Endothelial cell of umbilical vein (primary cell): Measurements from ENCODE around the gene NR2C2. TPM values are rescaled to one million over a fixed set of nuclear protein-coding genes. Genes with fewer than 3 reads are reported as not detected.
A peak's percentile ranks its signal among the peaks of the same experiment; 100 is the strongest.

Experiments used
- BruUV-seq: library from RNA; stranded (reverse); fragments of 400-500 nt; replicated peaks from 2 replicates; lab custom pipeline; 2021; lab: Mats Ljungman, UMichigan
- CTCF ChIA-PET: fragments of 300-600, 350-600 bp; sonication (Branson Sonifier 250); formaldehyde crosslinking; loops from one replicate; lab custom pipeline; 2021; ENCODE audit warnings: antibody characterized with exemption, inconsistent platforms; lab: Charles Lee
- POLR2A ChIA-PET: fragments of 300-600, 350-600 bp; sonication (Branson Sonifier 250); formaldehyde crosslinking; loops from one replicate; lab custom pipeline; 2021; ENCODE audit warnings: antibody characterized with exemption, inconsistent platforms; lab: Charles Lee
- DNase-seq: peaks from one replicate; pipeline ENCODE4 v3.0.0-alpha.2; 2011; ENCODE audit warnings: low read depth, low spot score
- FAIRE-seq: peaks from 2 replicates; lab custom pipeline; 2011; peaks lifted over from hg19 to GRCh38; lab: Jason Lieb, UNC
- H2AFZ ChIP-seq: 2 replicates; pipeline ENCODE4 v1.6.0; 2012; ENCODE audit warnings: low read depth, low read length, control low read depth, inconsistent platforms
- H3K27ac ChIP-seq: 2 replicates; pipeline ENCODE4 v1.5.1; 2011; ENCODE audit warnings: low read depth, mild to moderate bottlenecking, control low read depth, low read length, moderate library complexity; ENCODE audit not compliant: insufficient read depth
- H3K27me3 ChIP-seq, 2 experiments: 2 replicates each; pipeline versions ENCODE4 v1.6.0 to v1.6.1; 2011; ENCODE audit warnings: low read length in 2 of 2, mixed read lengths in 1 of 2; ENCODE audit not compliant: control insufficient read depth in 2 of 2, insufficient read depth in 2 of 2
- H3K36me3 ChIP-seq, 2 experiments: 2 replicates in 1 of 2; 3 replicates in 1 of 2; pipeline ENCODE4 v1.5.1; 2011; ENCODE audit warnings: low read length in 2 of 2, mild to moderate bottlenecking in 1 of 2, moderate library complexity in 1 of 2; ENCODE audit not compliant: control insufficient read depth in 2 of 2, insufficient read depth in 2 of 2; ENCODE audit errors: extremely low read depth in 1 of 2
- H3K4me1 ChIP-seq: 3 replicates; pipeline ENCODE4 v1.5.1; 2011; ENCODE audit warnings: mild to moderate bottlenecking, low read length; ENCODE audit not compliant: control insufficient read depth, insufficient read depth; ENCODE audit errors: extremely low read depth
- H3K4me2 ChIP-seq: 2 replicates; pipeline ENCODE4 v1.6.1; 2011; ENCODE audit warnings: low read length, control low read depth, mixed read lengths; ENCODE audit not compliant: insufficient read depth
- H3K4me3 ChIP-seq, 3 experiments: fragments of 200-600 bp in 1 of 3; sonication (generic), shearing (Covaris generic) in 1 of 3; replicated peaks in 1 of 3; 2 replicates each; pipeline ENCODE4 v1.5.1; 2011 to 2016; ENCODE audit warnings: control low read depth in 3 of 3, low read length in 3 of 3, mild to moderate bottlenecking in 2 of 3, inconsistent platforms in 1 of 3, low read depth in 1 of 3, moderate library complexity in 1 of 3; ENCODE audit not compliant: insufficient read depth in 1 of 3
- H3K79me2 ChIP-seq: 2 replicates; pipeline ENCODE4 v1.6.0; 2012; ENCODE audit warnings: low read length, inconsistent platforms; ENCODE audit not compliant: control insufficient read depth, insufficient read depth
- H3K9ac ChIP-seq: replicated peaks from 2 replicates; pipeline ENCODE3; 2011; ENCODE audit warnings: low read length, control low read depth; ENCODE audit not compliant: insufficient read depth; ENCODE audit errors: extremely low read depth
- H3K9me1 ChIP-seq: replicated peaks from 3 replicates; pipeline ENCODE4 v1.6.0; 2011; ENCODE audit warnings: mild to moderate bottlenecking, low read length; ENCODE audit not compliant: control insufficient read depth, insufficient read depth; ENCODE audit errors: extremely low read depth
- H3K9me3 ChIP-seq: replicated peaks from 2 replicates; pipeline ENCODE4 v1.5.1; 2012; ENCODE audit warnings: low read length, inconsistent platforms; ENCODE audit not compliant: control insufficient read depth, insufficient read depth
- H4K20me1 ChIP-seq: replicated peaks from 2 replicates; pipeline ENCODE3; 2011; ENCODE audit warnings: mild to moderate bottlenecking, low read length; ENCODE audit not compliant: control insufficient read depth, insufficient read depth; ENCODE audit errors: extremely low read depth
- FOS ChIP-seq: IDR thresholded peaks from 2 replicates; pipeline ENCODE4 v1.6.1; 2011; ENCODE audit warnings: mild to moderate bottlenecking, low read length, moderate library complexity, borderline replicate concordance; ENCODE audit not compliant: insufficient read depth
- GATA2 ChIP-seq: IDR thresholded peaks from 2 replicates; pipeline ENCODE4 v1.7.0; 2011; ENCODE audit warnings: low read depth, mild to moderate bottlenecking, moderate library complexity, mixed read lengths, low read length; ENCODE audit not compliant: insufficient read length, insufficient read depth
- MYC ChIP-seq: IDR thresholded peaks from one replicate; pipeline ENCODE4 v1.6.1; 2011; ENCODE audit warnings: mild to moderate bottlenecking, low read depth, low read length
- POLR2A ChIP-seq: IDR thresholded peaks from 2 replicates; pipeline ENCODE4 v1.6.1; 2012; ENCODE audit warnings: low read depth, mild to moderate bottlenecking, control low read depth, low read length
- POLR2AphosphoS5 ChIP-seq: IDR thresholded peaks from 2 replicates; pipeline ENCODE4 v1.6.1; 2012; ENCODE audit warnings: low read depth, mild to moderate bottlenecking, control low read depth, low read length, moderate library complexity; ENCODE audit not compliant: insufficient read depth
- dilution Hi-C: fragments of 300-500 bp; cut with MboI; formaldehyde crosslinking; loops from one replicate; pipeline ENCODE4 v1.15.0; 2019; ENCODE audit warnings: low sequenced_read_pairs; ENCODE audit not compliant: extremely low pct_ligation_motif_present
- intact Hi-C: fragments of 100-400 bp; cut with micrococcal nuclease; formaldehyde crosslinking; loops from one replicate; pipeline ENCODE4 v1.10.0; 2022
- polyA plus RNA-seq, 4 experiments: library from polyadenylated mRNA; depleted of rRNA in 3 of 4; stranded (reverse) in 3 of 4; unstranded in 1 of 4; fragments of >200 nt; gene quantifications; 2 replicates each; pipeline versions ENCODE4 v1.2.1 to v1.2.3, GENCODE V29; 2011 to 2012; ENCODE audit warnings: missing spikeins in 1 of 4
- total RNA-seq: library from RNA; stranded (reverse); gene quantifications from 2 replicates; pipeline ENCODE4 v1.2.3, GENCODE V29; 2021
- TF ChIP-seq, protein P1 (sequence below): IDR thresholded peaks from 2 replicates; pipeline ENCODE4 v1.6.1; 2011; ENCODE audit not compliant: insufficient read depth, insufficient read length
- TF ChIP-seq, protein P2 (sequence below), 2 donors: IDR thresholded peaks; 1 replicate in 1 of 2; 2 replicates in 1 of 2; pipeline ENCODE4 v1.5.1; 2011; ENCODE audit warnings: low read length in 2 of 2, mild to moderate bottlenecking in 2 of 2, moderate library complexity in 2 of 2, control low read depth in 1 of 2, inconsistent platforms in 1 of 2, low read depth in 1 of 2; ENCODE audit not compliant: insufficient read depth in 1 of 2; ENCODE audit errors: extremely low read depth in 1 of 2

Gene NR2C2
- total and polyA plus RNA-seq, 2 donors (not counting 3 experiments of a cell fraction or from before 2014, with no cell fraction given) = 20.3 to 59.8 TPM

DNA sequence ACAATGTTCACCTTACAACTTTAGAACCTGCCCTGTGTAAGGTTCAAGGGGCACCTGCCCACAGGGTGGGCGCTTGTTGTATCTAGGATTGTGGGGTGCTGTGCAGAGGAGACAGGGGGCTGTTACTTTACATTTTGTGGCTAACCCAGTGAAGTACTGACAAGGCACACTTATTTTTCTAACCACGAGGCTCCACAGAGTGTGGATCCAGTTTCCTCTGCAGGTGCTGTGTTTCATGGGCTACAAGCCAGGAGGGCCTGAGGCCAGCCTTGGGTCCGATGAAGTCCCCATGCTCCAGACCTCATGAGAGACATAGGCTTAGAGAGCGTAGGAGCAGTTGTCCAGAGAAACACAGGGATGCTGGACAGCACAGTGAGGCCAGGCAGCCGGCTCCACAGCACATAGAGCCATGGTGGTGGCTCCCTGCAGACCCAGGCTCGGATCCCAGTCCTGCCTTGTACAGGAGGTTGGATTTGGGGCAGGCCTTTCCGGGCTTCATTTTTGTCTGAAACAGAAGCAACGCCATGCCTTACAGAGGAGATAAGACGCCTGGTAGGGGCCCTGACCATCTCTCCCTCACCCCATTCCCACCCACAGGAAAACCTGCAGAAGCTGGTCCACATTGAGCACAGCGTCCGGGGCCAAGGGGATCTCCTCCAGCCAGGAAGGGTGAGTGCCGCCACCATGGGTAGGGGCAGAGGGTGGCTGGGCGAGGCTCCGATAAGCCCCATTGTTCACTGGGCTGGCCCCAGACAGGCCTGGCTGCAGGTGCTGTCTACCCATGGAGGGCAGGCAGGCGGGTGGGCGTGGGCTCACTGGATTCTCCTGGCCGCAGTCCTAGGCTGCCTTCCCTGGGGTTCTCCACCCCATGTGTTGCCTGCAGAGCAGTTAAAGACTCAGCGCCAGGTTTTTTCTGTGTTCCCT lies 40.1 kb upstream of the NR2C2 start:
- Histone ChIP-seq H3K4me1 (no peaks in the 10 kb centered on the region), H3K4me3 (no peak overlapping the region), H3K79me2 (no peaks in the 10 kb centered on the region), H3K9me1 (no peaks in the 10 kb centered on the region), H3K9ac (no peak overlapping the region), H3K27ac (no peak overlapping the region), H4K20me1 (no peaks in the 10 kb centered on the region), H3K27me3 (no peaks in the 10 kb centered on the region), H2AFZ (no peak overlapping the region), H3K36me3 (peaks cover 4 to 54% of the 10 kb centered on the region in 2 experiments), H3K9me3 (no peaks in the 10 kb centered on the region), H3K4me2 (no peak overlapping the region)
- ChIA-PET CTCF (no interaction called here), POLR2A (no interaction called here)
- TF ChIP-seq GATA2 = no peak
- intact Hi-C loops = no loop called here
- DNase-seq (no peak), FAIRE-seq (peak; percentile 35)
- dilution Hi-C loops = no loop called here
- no TSS peak for BruUV-seq

DNA sequence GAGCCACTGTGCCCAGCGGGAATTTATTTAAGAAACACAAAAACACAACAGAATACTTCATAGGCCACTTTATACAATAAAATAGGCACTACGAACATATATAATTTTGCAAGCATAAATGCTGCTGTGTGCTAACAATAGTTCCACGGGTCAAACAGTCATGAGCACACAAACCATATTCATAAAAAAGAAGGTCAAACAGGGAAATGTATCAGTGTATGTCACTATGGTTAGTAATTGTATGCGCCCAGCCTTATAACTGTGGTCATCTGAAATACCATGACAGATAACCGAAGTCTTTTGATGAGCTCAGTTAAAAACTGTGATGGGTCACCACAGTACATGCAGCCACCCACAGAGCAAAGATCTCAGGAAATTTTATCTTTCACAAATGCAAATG lies 38.1 kb upstream of the NR2C2 start:
- Histone ChIP-seq H3K36me3 (peaks cover 0 to 52% of the 10 kb centered on the region in 2 experiments), H3K27ac (no peak overlapping the region), H3K9me3 (no peaks in the 10 kb centered on the region), H2AFZ (no peak overlapping the region), H3K4me2 (no peak overlapping the region), H3K4me1 (no peaks in the 10 kb centered on the region), H3K27me3 (no peaks in the 10 kb centered on the region), H3K79me2 (no peaks in the 10 kb centered on the region), H3K9ac (no peak overlapping the region), H3K9me1 (no peaks in the 10 kb centered on the region), H3K4me3 (no peak overlapping the region), H4K20me1 (no peaks in the 10 kb centered on the region)
- intact Hi-C loops = no loop called here
- BruUV-seq = no TSS peak
- DNase-seq (no peak), FAIRE-seq (no peak)
- dilution Hi-C loops = no loop called here
- ChIA-PET POLR2A (no interaction called here), CTCF (no interaction called here)
- TF ChIP-seq POLR2AphosphoS5 = no peak
- no peak for TF ChIP-seq FOS
- TF ChIP-seq, protein P1, sequence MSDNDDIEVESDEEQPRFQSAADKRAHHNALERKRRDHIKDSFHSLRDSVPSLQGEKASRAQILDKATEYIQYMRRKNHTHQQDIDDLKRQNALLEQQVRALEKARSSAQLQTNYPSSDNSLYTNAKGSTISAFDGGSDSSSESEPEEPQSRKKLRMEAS = no peak
- TF ChIP-seq GATA2 = no peak
- TF ChIP-seq, protein P2, sequence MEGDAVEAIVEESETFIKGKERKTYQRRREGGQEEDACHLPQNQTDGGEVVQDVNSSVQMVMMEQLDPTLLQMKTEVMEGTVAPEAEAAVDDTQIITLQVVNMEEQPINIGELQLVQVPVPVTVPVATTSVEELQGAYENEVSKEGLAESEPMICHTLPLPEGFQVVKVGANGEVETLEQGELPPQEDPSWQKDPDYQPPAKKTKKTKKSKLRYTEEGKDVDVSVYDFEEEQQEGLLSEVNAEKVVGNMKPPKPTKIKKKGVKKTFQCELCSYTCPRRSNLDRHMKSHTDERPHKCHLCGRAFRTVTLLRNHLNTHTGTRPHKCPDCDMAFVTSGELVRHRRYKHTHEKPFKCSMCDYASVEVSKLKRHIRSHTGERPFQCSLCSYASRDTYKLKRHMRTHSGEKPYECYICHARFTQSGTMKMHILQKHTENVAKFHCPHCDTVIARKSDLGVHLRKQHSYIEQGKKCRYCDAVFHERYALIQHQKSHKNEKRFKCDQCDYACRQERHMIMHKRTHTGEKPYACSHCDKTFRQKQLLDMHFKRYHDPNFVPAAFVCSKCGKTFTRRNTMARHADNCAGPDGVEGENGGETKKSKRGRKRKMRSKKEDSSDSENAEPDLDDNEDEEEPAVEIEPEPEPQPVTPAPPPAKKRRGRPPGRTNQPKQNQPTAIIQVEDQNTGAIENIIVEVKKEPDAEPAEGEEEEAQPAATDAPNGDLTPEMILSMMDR (IDR thresholded peaks at IDR 0.05; ENCODE audit: extremely low read depth in 1 of 2, insufficient read depth in 1 of 2, low read depth in 1 of 2, low read length in 2 of 2) = no peak
- no peak for TF ChIP-seq MYC
- TF ChIP-seq POLR2A = no peak
